Spleen (tissue), 11 donors: Measurements from ENCODE around the gene WDCP. TPM values are rescaled to one million over a fixed set of nuclear protein-coding genes. Genes with fewer than 3 reads are reported as not detected.

Source experiments
- DNase-seq: peaks from one replicate; pipeline ENCODE4 v3.0.0-alpha.2; 2020
- H3K27ac ChIP-seq, 8 donors: fragments of 200-600 bp; sonication (generic) in 7 of 8; 1 replicate in 4 of 8; 2 replicates in 4 of 8; pipeline versions ENCODE4 v1.5.0 to v1.8.0; 2016 to 2021; ENCODE audit warnings: inconsistent platforms in 4 of 8, mild to moderate bottlenecking in 4 of 8, moderate library complexity in 1 of 8
- H3K27me3 ChIP-seq, 7 donors: fragments of 200-600 bp; sonication (generic) in 6 of 7; replicated peaks in 1 of 7; 1 replicate in 4 of 7; 2 replicates in 3 of 7; pipeline versions ENCODE4 v1.5.0 to v1.8.0; 2016 to 2021; ENCODE audit warnings: inconsistent platforms in 3 of 7, mild to moderate bottlenecking in 1 of 7
- H3K36me3 ChIP-seq, 6 donors: fragments of 200-600 bp; sonication (generic) in 5 of 6; 1 replicate in 4 of 6; 2 replicates in 2 of 6; pipeline versions ENCODE4 v1.5.0 to v1.8.0; 2016 to 2021; ENCODE audit warnings: inconsistent platforms in 2 of 6
- H3K4me1 ChIP-seq, 6 donors: fragments of 200-600 bp; sonication (generic) in 5 of 6; 1 replicate in 3 of 6; 2 replicates in 3 of 6; pipeline versions ENCODE4 v1.5.0 to v1.8.0; 2016 to 2021; ENCODE audit warnings: inconsistent platforms in 3 of 6
- H3K4me3 ChIP-seq, 8 donors: fragments of 200-600 bp; sonication (generic) in 7 of 8; 1 replicate in 4 of 8; 2 replicates in 4 of 8; pipeline versions ENCODE4 v1.5.0 to v1.8.0; 2016 to 2021; ENCODE audit warnings: inconsistent platforms in 4 of 8, mild to moderate bottlenecking in 4 of 8, moderate library complexity in 2 of 8
- H3K9me3 ChIP-seq, 8 donors: fragments of 200-600 bp; sonication (generic) in 7 of 8; 1 replicate in 4 of 8; 2 replicates in 4 of 8; pipeline versions ENCODE4 v1.5.0 to v1.8.0; 2016 to 2021; ENCODE audit warnings: inconsistent platforms in 4 of 8
- POLR2A ChIP-seq, 3 donors: fragments of 450-650 bp; IDR thresholded peaks; one replicate each; pipeline ENCODE4 v1.5.1; 2017; ENCODE audit warnings: antibody characterized with exemption in 3 of 3, mild to moderate bottlenecking in 1 of 3
- POLR2AphosphoS5 ChIP-seq, 3 donors: sonication (generic); formaldehyde crosslinking; IDR thresholded peaks; one replicate each; pipeline ENCODE4 v1.5.1; 2017; ENCODE audit warnings: antibody characterized with exemption in 3 of 3
- WGBS, 5 donors: extraction: QIAGEN DNeasy Blood & Tissue Kit in 3 of 5; methylation state at CpG; one replicate each; pipeline versions ENCODE4 v1.1.5 to v1.1.7; 2013 to 2018; 5-methylcytosine and 5-hydroxymethylcytosine counted together
- intact Hi-C: fragments of 100-400 bp; cut with DNase I; formaldehyde crosslinking; loops from one replicate; pipeline ENCODE4 v1.15.0; 2023; ENCODE audit warnings: low total_unique reads
- polyA plus RNA-seq, 3 donors: library from polyadenylated mRNA; stranded (reverse); fragments of 200-250 nt; gene quantifications; one replicate each; pipeline ENCODE4 v1.2.1, GENCODE V29; 2013
- total RNA-seq, 7 donors: library from RNA; depleted of rRNA in 3 of 7; stranded (reverse); fragments of >200 nt in 3 of 7; fragmentation: NEBNext Ultra II Directional in 4 of 7; extraction: Animal tissue kit (Norgen Biotek cat#: 25700) in 4 of 7; gene quantifications; one replicate each; pipeline versions ENCODE4 v1.1.0 to v1.2.1, GENCODE V29; 2016 to 2021
- TF ChIP-seq, protein P1 (sequence below), 11 experiments: fragments of 200-600 bp in 7 of 11; fragments of 450-650 bp in 4 of 11; sonication (generic) in 4 of 11; IDR thresholded peaks in 8 of 11; conservative IDR thresholded peaks in 3 of 11; 1 replicate in 7 of 11; 2 replicates in 4 of 11; pipeline versions ENCODE4 v1.4.0 to v1.8.0; 2016 to 2021; ENCODE audit warnings: antibody characterized with exemption in 11 of 11, inconsistent platforms in 4 of 11, mild to moderate bottlenecking in 1 of 11
- donor health status: healthy with polysubstance abuse.
- donor health status: DM: no; HTN: no; CAD: no; lungs with moderate emphysema.
- donor health status: DM: no; HTN: no; CAD: no.
- donor health status: Bipolar disorder and iron deficiency.
- donor health status: healthy.
- donor health status: DM: no; HTN: no; CAD: no.
- donor health status: DM: yes; HTN: yes; CAD: no.

WDCP gene
- total and polyA plus RNA-seq, 10 donors, result 2.9 to 13.1 (median 9.0) TPM

- no peak overlapping the region for H3K27ac ChIP-seq
- H3K4me1 ChIP-seq, result peaks cover 10 to 34% (median 25%) of the 10 kb centered on the region in 6 donors
- intact Hi-C loops, result no loop called here
- no peak for DNase-seq
- H3K9me3 ChIP-seq, result peaks cover 0 to 4% (median 0%) of the 10 kb centered on the region in 8 donors
- no peaks in the 10 kb centered on the region for H3K36me3 ChIP-seq
- TF ChIP-seq, protein P1, sequence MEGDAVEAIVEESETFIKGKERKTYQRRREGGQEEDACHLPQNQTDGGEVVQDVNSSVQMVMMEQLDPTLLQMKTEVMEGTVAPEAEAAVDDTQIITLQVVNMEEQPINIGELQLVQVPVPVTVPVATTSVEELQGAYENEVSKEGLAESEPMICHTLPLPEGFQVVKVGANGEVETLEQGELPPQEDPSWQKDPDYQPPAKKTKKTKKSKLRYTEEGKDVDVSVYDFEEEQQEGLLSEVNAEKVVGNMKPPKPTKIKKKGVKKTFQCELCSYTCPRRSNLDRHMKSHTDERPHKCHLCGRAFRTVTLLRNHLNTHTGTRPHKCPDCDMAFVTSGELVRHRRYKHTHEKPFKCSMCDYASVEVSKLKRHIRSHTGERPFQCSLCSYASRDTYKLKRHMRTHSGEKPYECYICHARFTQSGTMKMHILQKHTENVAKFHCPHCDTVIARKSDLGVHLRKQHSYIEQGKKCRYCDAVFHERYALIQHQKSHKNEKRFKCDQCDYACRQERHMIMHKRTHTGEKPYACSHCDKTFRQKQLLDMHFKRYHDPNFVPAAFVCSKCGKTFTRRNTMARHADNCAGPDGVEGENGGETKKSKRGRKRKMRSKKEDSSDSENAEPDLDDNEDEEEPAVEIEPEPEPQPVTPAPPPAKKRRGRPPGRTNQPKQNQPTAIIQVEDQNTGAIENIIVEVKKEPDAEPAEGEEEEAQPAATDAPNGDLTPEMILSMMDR (IDR thresholded peaks at IDR 0.05 in 8 of 11, conservative IDR thresholded peaks at IDR 0.05 in 3 of 11), result no peak
- TF ChIP-seq POLR2AphosphoS5 (IDR thresholded peaks at IDR 0.05) (no peak), POLR2A (IDR thresholded peaks at IDR 0.05) (no peak)
- H3K4me3 ChIP-seq, result no peak overlapping the region
- 69 to 86% (median 79%) methylated on average over 8 of the region's 8 CpGs for WGBS, 5 donors
- peaks cover 0 to 27% (median 0%) of the 10 kb centered on the region in 7 donors for H3K27me3 ChIP-seq
These were observed 4.6 kb upstream of the WDCP start for GRCh38 chr2:24051833-24052232.

DNA sequence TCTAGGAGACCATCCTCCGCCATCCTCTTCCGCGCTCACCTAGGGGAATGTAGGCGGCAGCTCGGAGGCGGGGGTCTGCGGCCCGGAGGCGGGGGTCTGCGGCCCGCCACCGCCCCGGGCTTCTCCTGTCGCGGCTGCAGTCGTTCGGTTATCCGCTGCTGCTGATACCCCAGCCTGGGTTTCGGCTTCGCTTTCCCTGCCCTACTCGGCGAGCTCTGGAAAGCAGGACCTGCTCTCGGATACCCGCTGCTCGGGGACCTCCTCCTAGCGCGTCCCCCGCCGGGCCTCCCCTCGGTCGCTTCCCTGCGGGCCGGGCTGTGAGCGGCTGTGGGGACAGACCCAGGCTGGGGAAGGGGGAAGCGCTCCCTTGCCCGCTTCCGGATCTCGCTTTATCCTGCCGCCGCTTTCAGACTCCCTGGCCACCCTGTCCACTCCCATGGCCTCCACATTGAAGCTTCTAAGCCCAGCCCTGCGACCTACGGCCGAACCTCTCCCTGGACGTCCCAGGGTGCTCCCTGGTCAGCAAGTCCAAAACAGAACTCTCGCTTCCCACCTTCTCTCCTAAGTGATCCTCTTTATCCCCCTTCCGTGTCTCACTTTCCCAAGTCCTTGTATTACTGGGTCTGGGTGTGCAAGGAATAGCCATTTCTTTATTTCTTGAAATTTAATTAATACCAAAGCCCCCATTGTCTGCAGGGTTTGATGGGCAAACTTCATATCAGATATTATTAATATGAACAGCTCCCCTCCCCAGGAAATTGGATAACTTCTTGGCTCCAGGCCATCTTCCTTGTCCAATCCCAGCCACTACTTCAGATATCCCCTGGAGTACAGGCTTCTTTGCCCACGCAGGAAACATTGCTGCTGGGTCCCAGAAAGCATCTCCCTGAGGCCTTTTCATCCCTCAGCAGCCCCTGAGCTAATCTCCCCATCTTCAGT lies 3.1 kb upstream of the WDCP start:
- peak overlapping the region; percentile 52 to 89 (median 62) for H3K4me3 ChIP-seq
- H3K27me3 ChIP-seq, result peaks cover 0 to 27% (median 0%) of the 10 kb centered on the region in 7 donors
- no peaks in the 10 kb centered on the region for H3K36me3 ChIP-seq
- peak; percentile 84 for DNase-seq
- intact Hi-C loops, result no loop called here
- peak overlapping the region in 6 of 8 donors; percentile 20 to 61 (median 50) for H3K27ac ChIP-seq
- peaks cover 18 to 47% (median 37%) of the 10 kb centered on the region in 6 donors for H3K4me1 ChIP-seq
- H3K9me3 ChIP-seq, result no peaks in the 10 kb centered on the region
- 10 to 15% (median 11%) methylated on average over 24 to 47 of the region's 47 CpGs for WGBS, 5 donors
- TF ChIP-seq, protein P1 (IDR thresholded peaks at IDR 0.05 in 8 of 11, conservative IDR thresholded peaks at IDR 0.05 in 3 of 11), result no peak
- peak in 1 of 3 donors; percentile 17 for TF ChIP-seq POLR2AphosphoS5 (IDR thresholded peaks at IDR 0.05)

DNA sequence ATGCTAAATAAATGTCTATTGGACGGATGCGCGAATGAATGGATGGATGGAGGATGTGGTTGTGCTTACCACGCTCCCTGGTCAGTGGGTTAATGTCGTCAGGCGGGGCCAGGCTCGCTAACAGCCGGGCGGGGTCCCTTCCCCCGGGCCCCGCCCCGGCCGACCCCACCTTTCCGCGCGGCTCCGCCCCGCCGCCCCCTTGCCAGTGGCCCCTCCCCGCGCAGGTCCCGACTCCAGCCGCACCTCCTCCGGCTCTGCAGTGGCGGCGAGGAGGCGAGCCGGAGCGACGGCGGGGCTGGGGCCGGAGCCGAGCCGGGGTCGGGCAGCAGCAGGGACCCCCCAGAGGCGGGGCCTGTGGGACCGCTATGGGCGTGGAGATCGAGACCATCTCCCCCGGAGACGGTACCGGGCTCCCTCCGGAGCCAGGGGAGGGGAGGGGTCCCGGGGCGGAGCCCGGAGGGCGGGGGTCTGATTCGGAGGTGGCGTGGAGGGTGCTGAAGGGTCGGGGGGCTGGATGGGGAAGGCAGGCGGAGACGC lies 2.4 kb upstream of the WDCP start, which contains the start of gene FKBP1B:
Gene FKBP1B, plus strand, starts transcription at position 257 of the 537 bp plus-strand sequence. Its CDS starts 109 bp downstream, at position 366.
- Histone ChIP-seq H3K4me3 (peak within 1 kb of the TSS; percentile 52 to 89 (median 62)), H3K27me3 (peaks cover 0 to 27% (median 0%) of the 10 kb centered on the region in 7 donors), H3K4me1 (peaks cover 18 to 51% (median 37%) of the 10 kb centered on the region in 6 donors), H3K27ac (peak within 1 kb of the TSS in 6 of 8 donors; percentile 20 to 61 (median 50)), H3K9me3 (no peaks in the 10 kb centered on the region), H3K36me3 (no peaks in the 10 kb centered on the region)
- DNase-seq, result peak; percentile 86
- TF ChIP-seq POLR2AphosphoS5 (IDR thresholded peaks at IDR 0.05), result peak in 2 of 3 donors; percentile 23 to 66
- TF ChIP-seq POLR2A (IDR thresholded peaks at IDR 0.05), result no peak
- 0 to 1% (median 1%) methylated on average over 28 to 52 of the region's 52 CpGs for WGBS, 5 donors
- intact Hi-C loops, result no loop called here

- Histone ChIP-seq H3K36me3 (no peaks in the 10 kb centered on the region), H3K4me3 (peak overlapping the region; percentile 52 to 89 (median 62)), H3K9me3 (no peaks in the 10 kb centered on the region), H3K27me3 (peaks cover 0 to 27% (median 0%) of the 10 kb centered on the region in 7 donors), H3K27ac (peak overlapping the region in 1 of 8 donors; percentile 61), H3K4me1 (peaks cover 18 to 51% (median 37%) of the 10 kb centered on the region in 6 donors)
- intact Hi-C loops, result no loop called here
- WGBS, 5 donors, result 22 to 41% (median 23%) methylated on average over 23 of the region's 23 CpGs
- DNase-seq, result no peak
- TF ChIP-seq POLR2AphosphoS5 (IDR thresholded peaks at IDR 0.05) (no peak), POLR2A (IDR thresholded peaks at IDR 0.05) (no peak)
- TF ChIP-seq, protein P1 (IDR thresholded peaks at IDR 0.05 in 8 of 11, conservative IDR thresholded peaks at IDR 0.05 in 3 of 11), result no peak
These were observed 1.7 kb upstream of the WDCP start for GRCh38 chr2:24048769-24049484.
